Measurements from ENCODE around the gene RANBP9. TPM values are rescaled to one million over a fixed set of nuclear protein-coding genes. Genes with fewer than 3 reads are reported as not detected.

Gene RANBP9
- total RNA-seq, 4 donors from 2014 or later, result 35.8 to 64.7 (median 50.4) TPM

GRCh38 chr6:13718123-13718458 lies 6.5 kb upstream of the RANBP9 start:
- Histone ChIP-seq H3K9me3 (no peaks in the 10 kb centered on the region), H3K27me3 (no peaks in the 10 kb centered on the region), H3K4me1 (peaks cover 3% of the 10 kb centered on the region), H3K27ac (no peak overlapping the region), H3K4me3 (no peak overlapping the region), H3K36me3 (no peaks in the 10 kb centered on the region)
- 81% methylated on average over 5 of the region's 5 CpGs for WGBS
- TF ChIP-seq CTCF (IDR thresholded peaks at IDR 0.05) (no peak), EP300 (IDR thresholded peaks at IDR 0.05) (no peak), POLR2A (IDR thresholded peaks at IDR 0.05) (no peak), POLR2AphosphoS5 (IDR thresholded peaks at IDR 0.05) (no peak)
- DNase-seq (ENCODE audit: low spot score in 2 of 2), result no peak

- WGBS, result 98% methylated on average over 13 of the region's 22 CpGs
- no peak overlapping the region for H3K4me3 ChIP-seq
- TF ChIP-seq POLR2A (IDR thresholded peaks at IDR 0.05) (no peak), EP300 (IDR thresholded peaks at IDR 0.05) (no peak), CTCF (IDR thresholded peaks at IDR 0.05) (no peak), POLR2AphosphoS5 (IDR thresholded peaks at IDR 0.05) (no peak)
Measured at GRCh38 chr6:13716955-13717295, 5.3 kb upstream of the RANBP9 start.

GRCh38 chr6:13716225-13716954 lies 4.8 kb upstream of the RANBP9 start:
- WGBS, result 97% methylated on average over 14 of the region's 39 CpGs
- no peaks in the 10 kb centered on the region for H3K9me3 ChIP-seq
- TF ChIP-seq EP300 (IDR thresholded peaks at IDR 0.05), result no peak
- TF ChIP-seq POLR2A (IDR thresholded peaks at IDR 0.05), result no peak
- TF ChIP-seq POLR2AphosphoS5 (IDR thresholded peaks at IDR 0.05), result no peak
- no peak for TF ChIP-seq CTCF (IDR thresholded peaks at IDR 0.05)
- no peak overlapping the region for H3K27ac ChIP-seq
- no peaks in the 10 kb centered on the region for H3K36me3 ChIP-seq
- no peak for DNase-seq (ENCODE audit: low spot score in 2 of 2)
- no peaks in the 10 kb centered on the region for H3K27me3 ChIP-seq
- H3K4me1 ChIP-seq, result peaks cover 11% of the 10 kb centered on the region
- H3K4me3 ChIP-seq, result no peak overlapping the region

More at GRCh38 chr6:13716955-13717295, 5.3 kb upstream of the RANBP9 start:
- Histone ChIP-seq H3K27ac (no peak overlapping the region), H3K27me3 (no peaks in the 10 kb centered on the region), H3K9me3 (no peaks in the 10 kb centered on the region), H3K36me3 (no peaks in the 10 kb centered on the region), H3K4me1 (peaks cover 11% of the 10 kb centered on the region)
- DNase-seq (ENCODE audit: low spot score in 2 of 2), result no peak

DNA sequence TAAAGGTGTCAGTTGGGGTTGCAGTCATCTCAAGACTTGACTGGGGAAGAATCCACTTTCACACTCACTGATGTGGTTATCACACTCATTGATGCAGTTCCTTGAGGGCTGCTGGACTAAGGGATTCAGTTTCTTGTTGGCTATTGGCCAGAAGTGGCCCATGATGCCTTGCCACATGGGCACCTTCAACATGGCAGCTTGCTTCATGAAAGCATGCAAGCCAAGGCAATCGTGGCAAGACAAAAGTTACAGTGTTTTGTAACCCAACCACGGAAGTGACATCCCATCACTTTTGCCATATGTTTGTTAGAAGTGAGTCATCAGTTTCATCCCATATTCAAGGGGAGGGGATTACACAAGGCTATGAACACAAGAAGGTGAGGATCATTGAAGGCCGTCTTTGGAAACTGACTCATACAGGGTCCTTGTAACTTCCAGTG lies 3.8 kb upstream of the RANBP9 start:
- peaks cover 11% of the 10 kb centered on the region for H3K4me1 ChIP-seq
- TF ChIP-seq POLR2A (IDR thresholded peaks at IDR 0.05) (no peak), POLR2AphosphoS5 (IDR thresholded peaks at IDR 0.05) (no peak), EP300 (IDR thresholded peaks at IDR 0.05) (no peak), CTCF (IDR thresholded peaks at IDR 0.05) (no peak)
- H3K27ac ChIP-seq, result no peak overlapping the region
- H3K27me3 ChIP-seq, result no peaks in the 10 kb centered on the region
- no peaks in the 10 kb centered on the region for H3K9me3 ChIP-seq
- H3K4me3 ChIP-seq, result no peak overlapping the region
- H3K36me3 ChIP-seq, result no peaks in the 10 kb centered on the region
- no peak for DNase-seq (ENCODE audit: low spot score in 2 of 2)
- WGBS, result 78% methylated on average over 3 of the region's 3 CpGs

- DNase-seq (ENCODE audit: low spot score in 2 of 2), result no peak
- peak overlapping the region; percentile 96 for H3K27ac ChIP-seq
- 0% methylated on average over 4 of the region's 4 CpGs for WGBS
- no peaks in the 10 kb centered on the region for H3K27me3 ChIP-seq
- peaks cover 37% of the 10 kb centered on the region for H3K4me1 ChIP-seq
- no peak for TF ChIP-seq CTCF (IDR thresholded peaks at IDR 0.05)
- TF ChIP-seq EP300 (IDR thresholded peaks at IDR 0.05), result no peak
- no peak for TF ChIP-seq POLR2AphosphoS5 (IDR thresholded peaks at IDR 0.05)
- TF ChIP-seq POLR2A (IDR thresholded peaks at IDR 0.05), result no peak
- peak overlapping the region; percentile 89 for H3K4me3 ChIP-seq
- H3K36me3 ChIP-seq, result no peaks in the 10 kb centered on the region
- H3K9me3 ChIP-seq, result no peaks in the 10 kb centered on the region
Measured at GRCh38 chr6:13712599-13712898, 914 bp upstream of the RANBP9 start.
